Suprapubic skin (tissue), 4 donors: ENCODE measurements around the gene P2RY2. TPM values are rescaled to one million over a fixed set of nuclear protein-coding genes. Genes with fewer than 3 reads are reported as not detected.

Source experiments
- DNase-seq, 2 donors: peaks; one replicate each; pipeline ENCODE4 v3.0.0-alpha.2; 2019; ENCODE audit warnings: low spot score in 2 of 2
- H3K27ac ChIP-seq: fragments of 200-600 bp; sonication (generic); one replicate; pipeline ENCODE4 v1.5.1; 2019
- H3K27me3 ChIP-seq: fragments of 200-600 bp; sonication (generic); one replicate; pipeline ENCODE4 v1.5.1; 2019
- H3K36me3 ChIP-seq: fragments of 200-600 bp; sonication (generic); one replicate; pipeline ENCODE4 v1.5.1; 2019
- H3K4me1 ChIP-seq: fragments of 200-600 bp; sonication (generic); one replicate; pipeline ENCODE4 v1.5.1; 2019
- H3K4me3 ChIP-seq: fragments of 200-600 bp; sonication (generic); one replicate; pipeline ENCODE4 v1.5.1; 2019; ENCODE audit warnings: mild to moderate bottlenecking
- H3K9me3 ChIP-seq: fragments of 200-600 bp; sonication (generic); one replicate; pipeline ENCODE4 v1.5.1; 2019
- EP300 ChIP-seq: sonication (generic); formaldehyde crosslinking; IDR thresholded peaks from one replicate; pipeline ENCODE4 v1.6.1; 2017; ENCODE audit warnings: antibody characterized with exemption
- POLR2A ChIP-seq, 2 donors: fragments of 450-650 bp; IDR thresholded peaks; one replicate each; pipeline ENCODE4 v1.6.1; 2017; ENCODE audit warnings: antibody characterized with exemption in 2 of 2, mild to moderate bottlenecking in 2 of 2, moderate library complexity in 2 of 2
- POLR2AphosphoS5 ChIP-seq, 3 donors: sonication (generic); formaldehyde crosslinking; IDR thresholded peaks; one replicate each; pipeline ENCODE4 v1.6.1; 2017; ENCODE audit warnings: antibody characterized with exemption in 3 of 3
- WGBS: methylation state at CpG from one replicate; pipeline ENCODE4 v1.1.5; 2018; 5-methylcytosine and 5-hydroxymethylcytosine counted together
- total RNA-seq, 4 donors: library from RNA; depleted of rRNA; stranded (reverse); fragments of >200 nt; gene quantifications; one replicate each; pipeline ENCODE4 v1.1.0, GENCODE V29; 2016
- TF ChIP-seq, protein P1 (sequence below), 2 donors: fragments of 200-600 bp in 1 of 2; fragments of 450-650 bp in 1 of 2; sonication (generic) in 1 of 2; IDR thresholded peaks; one replicate each; pipeline ENCODE4 v1.5.1; 2016 to 2019; ENCODE audit warnings: antibody characterized with exemption in 2 of 2, mild to moderate bottlenecking in 1 of 2, moderate library complexity in 1 of 2

P2RY2 gene
- total RNA-seq, 4 donors from 2014 or later: 5.5 to 15.9 (median 12.8) TPM

- no peaks in the 10 kb centered on the region for H3K27me3 ChIP-seq
- H3K27ac ChIP-seq: no peak overlapping the region
- no peak overlapping the region for H3K4me3 ChIP-seq
- H3K9me3 ChIP-seq: no peaks in the 10 kb centered on the region
- no peak for TF ChIP-seq EP300
- TF ChIP-seq, protein P1, sequence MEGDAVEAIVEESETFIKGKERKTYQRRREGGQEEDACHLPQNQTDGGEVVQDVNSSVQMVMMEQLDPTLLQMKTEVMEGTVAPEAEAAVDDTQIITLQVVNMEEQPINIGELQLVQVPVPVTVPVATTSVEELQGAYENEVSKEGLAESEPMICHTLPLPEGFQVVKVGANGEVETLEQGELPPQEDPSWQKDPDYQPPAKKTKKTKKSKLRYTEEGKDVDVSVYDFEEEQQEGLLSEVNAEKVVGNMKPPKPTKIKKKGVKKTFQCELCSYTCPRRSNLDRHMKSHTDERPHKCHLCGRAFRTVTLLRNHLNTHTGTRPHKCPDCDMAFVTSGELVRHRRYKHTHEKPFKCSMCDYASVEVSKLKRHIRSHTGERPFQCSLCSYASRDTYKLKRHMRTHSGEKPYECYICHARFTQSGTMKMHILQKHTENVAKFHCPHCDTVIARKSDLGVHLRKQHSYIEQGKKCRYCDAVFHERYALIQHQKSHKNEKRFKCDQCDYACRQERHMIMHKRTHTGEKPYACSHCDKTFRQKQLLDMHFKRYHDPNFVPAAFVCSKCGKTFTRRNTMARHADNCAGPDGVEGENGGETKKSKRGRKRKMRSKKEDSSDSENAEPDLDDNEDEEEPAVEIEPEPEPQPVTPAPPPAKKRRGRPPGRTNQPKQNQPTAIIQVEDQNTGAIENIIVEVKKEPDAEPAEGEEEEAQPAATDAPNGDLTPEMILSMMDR (IDR thresholded peaks at IDR 0.05): no peak
- TF ChIP-seq POLR2A (IDR thresholded peaks at IDR 0.05): no peak
- no peak for TF ChIP-seq POLR2AphosphoS5 (IDR thresholded peaks at IDR 0.05)
- peaks cover 19% of the 10 kb centered on the region for H3K4me1 ChIP-seq
- no peak for DNase-seq
- WGBS: 78% methylated on average over 1 of the region's 1 CpG
- no peaks in the 10 kb centered on the region for H3K36me3 ChIP-seq
These were observed 67.6 kb downstream of the P2RY2 start for GRCh38 chr11:73285721-73286120.

Other genes with a start within 250 kb of the P2RY2 start
- gene FCHSD2, start 76.0 kb upstream of the P2RY2 start, total RNA-seq: 10 to 100 TPM in 1 of 4 donors, 1 to 10 TPM in 3; 5.7 to 16.8 (median 7.9) TPM
- under 1 TPM in 3 of 4 donors, not detected in 1; 0.38 to 0.89 (median 0.38) TPM for gene P2RY6, start 54.1 kb downstream of the P2RY2 start, total RNA-seq
- 10 to 100 TPM in 2 of 4 donors, 1 to 10 TPM in 2; 8.3 to 25.0 (median 9.7) TPM for gene ARHGEF17, start 90.0 kb downstream of the P2RY2 start, total RNA-seq
- gene RELT, start 158.1 kb downstream of the P2RY2 start, total RNA-seq: 10 to 100 TPM in 1 of 4 donors, 1 to 10 TPM in 3; 1.9 to 11.2 (median 4.2) TPM